Astrocyte of the hippocampus (primary cell): ENCODE data around the gene SLC29A1.

Experiments used
- DNase-seq: peaks from one replicate; pipeline ENCODE4 v3.0.0; 2011; ENCODE audit warnings: low read depth, low spot score

Gene SLC29A1

DNA sequence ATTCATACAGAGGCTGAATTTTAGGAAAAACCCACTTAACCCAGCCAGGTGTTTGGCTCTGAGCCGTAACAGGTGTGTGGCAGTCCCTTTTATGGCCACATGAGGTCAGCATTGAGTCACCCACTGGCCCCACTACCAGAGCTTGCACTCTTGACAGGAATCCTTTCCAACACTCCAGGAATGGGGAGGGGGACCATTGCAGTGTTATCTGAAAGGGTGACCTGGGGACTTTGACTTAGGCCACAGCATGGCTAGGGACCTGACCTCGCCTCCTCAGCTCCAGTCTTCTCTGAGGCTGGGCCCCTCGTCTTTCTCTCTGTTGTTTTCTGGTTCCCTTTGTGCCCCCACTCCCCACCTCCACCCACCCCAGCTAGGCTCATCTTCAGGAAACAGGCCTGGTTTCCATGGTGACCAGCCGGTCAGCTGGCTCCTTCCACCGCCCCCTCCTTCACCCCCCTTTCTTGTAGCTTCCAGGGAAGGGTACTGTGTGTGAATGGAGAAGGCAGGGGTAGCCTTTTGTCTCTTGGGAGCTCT is 44.8 kb downstream of the SLC29A1 start:
- peak; percentile 70 for DNase-seq

DNA sequence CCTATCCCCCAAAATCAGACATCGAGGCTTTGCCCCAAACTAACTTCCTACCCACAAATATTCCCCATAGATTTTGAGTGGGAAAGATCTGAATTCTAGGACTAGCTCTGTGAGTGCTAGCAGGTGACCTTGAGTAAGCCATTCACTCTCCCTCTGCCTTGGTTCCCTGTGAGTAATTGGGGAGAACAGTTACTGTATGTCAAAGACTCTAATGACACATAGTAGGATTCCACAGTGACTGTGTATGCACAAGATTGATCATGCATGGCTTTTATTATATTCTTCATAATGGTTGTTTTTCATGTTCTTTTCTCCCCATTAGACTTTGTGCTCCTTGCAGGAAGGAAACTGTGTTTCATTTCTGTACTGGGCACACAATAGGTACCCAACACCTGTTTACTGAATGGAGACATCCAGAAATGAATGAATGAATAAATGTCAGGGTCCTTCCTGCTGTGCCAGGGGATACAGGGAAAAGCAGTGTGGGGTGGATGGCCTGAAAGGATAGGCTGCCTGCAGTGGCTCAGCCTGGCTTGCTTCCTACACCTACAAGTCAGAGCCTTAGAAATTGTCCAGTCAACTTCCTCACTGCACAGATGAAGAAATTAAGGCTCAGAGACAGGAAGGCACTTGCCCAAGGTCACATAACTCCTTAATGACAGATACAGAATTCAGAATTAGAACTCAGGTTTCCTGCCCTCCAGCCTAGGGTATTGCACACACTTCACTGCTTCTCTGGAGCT is 46.0 kb downstream of the SLC29A1 start:
- no peak for DNase-seq

DNA sequence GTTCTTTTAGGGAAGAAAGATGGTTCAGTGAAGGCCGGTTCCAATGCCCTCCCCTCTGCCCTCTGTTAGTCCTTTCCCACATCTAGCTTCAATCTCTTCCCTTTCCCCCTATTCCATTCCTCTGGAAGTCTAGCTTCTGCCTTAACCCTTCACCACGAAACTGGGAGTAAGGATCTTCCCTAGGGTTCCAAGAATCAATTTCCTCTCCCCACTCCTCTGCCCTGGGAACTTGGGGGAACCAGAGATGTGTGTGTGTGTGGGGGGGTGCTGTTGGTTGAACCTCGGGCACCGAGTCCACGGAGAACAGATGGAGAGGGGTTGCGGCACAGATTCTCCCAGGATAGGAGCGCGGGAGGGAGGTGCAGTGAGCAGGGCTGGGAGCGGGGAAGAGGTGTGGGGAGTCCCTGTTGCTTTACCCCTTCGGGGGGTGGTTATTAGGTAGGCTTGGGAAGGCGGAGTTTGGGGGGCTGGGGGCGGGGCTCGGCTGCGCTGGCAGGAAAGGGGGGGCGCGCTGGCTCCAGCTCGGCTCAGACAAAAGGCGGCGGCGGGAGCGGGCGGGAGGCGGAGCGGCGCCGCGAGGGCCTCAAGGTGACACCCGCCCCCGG is 46.6 kb downstream of the SLC29A1 start, which contains the start of gene TMEM151B:
Gene TMEM151B (plus strand): TSS at position 530 of the 605 bp plus-strand sequence. CDS start 293 bp downstream, outside the sequence.
- DNase-seq = no peak

DNA sequence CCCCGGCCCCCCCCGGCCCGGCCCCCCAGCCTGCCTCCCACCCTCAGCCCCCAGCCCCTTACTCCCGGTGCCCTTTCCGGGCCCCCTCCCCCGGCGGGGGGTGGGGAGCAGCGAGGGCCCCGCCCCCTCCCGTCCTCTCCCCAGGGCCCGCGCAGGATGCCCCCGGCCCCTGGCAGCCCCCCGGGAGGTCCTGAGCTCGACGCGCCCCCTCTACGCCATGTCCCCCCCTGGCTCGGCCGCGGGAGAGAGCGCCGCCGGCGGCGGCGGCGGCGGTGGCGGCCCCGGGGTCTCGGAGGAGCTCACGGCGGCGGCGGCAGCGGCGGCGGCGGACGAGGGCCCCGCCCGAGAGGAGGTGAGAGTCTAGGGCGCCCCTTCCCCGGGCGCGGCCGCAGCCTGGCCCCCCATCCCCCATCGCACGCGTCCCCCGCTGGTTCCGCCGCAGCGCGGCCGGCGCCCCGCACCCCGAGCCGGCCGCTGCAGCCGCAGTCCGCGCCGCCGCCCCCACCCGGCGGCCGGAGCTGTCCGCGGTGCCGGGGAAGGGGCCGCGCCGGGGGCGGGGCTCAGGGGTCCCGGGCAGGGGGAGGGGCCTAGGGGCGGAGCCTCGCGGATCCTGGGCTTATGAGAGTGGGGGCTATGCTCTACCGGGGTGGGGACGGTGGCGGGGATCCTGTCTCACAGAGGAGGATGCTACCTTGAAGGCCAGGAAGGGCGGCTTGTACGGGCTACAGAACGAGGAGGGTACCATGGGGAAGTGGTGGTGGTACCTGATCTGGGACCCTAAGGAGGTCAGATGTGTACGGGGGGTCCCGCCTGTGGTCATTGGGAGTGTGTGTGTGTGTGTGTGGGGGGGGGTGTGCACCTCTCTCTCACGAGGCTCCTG is 47.4 kb downstream of the SLC29A1 start:
- peak; percentile 35 for DNase-seq

DNA sequence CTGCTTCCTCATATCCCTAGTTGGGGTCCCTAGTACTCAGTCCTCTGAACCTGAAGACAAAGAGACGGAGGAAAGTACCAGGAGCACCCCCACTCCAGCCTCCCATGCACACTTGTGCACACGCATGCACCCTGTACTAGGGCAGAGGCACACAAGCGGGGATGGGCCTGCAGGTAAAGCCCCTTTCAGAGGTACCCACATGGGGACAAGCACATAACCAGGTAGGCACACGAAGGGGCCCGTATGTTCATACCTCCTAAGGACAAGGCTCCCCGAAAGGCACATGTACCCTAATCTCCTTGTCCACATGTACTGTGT is 48.0 kb downstream of the SLC29A1 start:
- DNase-seq = no peak

DNA sequence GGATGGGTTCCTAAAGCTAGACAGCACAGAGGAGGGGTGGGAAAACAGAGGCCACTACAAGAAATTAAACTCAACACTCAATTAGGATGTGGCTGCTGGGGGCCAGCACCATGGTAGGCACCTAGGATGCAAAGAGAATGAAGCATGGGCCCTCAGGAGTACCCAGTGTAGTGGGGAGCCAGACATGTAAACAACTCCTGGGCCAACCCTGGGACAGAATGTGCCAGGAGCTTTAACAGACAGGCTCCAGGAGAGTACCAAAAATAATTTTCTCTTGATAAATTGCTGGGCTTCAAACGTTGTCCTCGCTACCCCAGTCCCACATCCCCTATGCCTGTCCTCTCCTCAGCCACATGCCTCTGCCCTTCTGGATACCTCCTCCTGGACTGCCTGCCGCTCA is 48.5 kb downstream of the SLC29A1 start:
- no peak for DNase-seq

DNA sequence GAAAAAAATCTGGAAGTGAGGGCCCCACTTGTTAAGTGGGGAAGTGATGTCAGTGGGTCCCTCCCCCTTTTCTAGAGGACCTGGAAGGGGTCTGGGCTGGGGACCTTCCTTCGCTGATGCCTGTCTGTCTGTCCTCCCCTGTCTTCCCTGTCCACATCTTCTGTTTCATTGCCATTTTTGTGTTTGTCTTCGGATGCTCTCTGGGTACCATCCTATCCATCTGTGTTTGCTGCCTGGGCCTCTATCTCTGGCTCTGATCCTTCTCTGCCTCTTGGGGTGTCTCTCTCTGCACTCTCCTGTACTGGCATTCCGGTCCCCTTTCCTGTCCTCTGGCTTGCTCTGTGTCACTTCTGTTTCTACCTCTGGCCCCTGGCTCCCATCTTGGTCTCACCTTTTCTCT is 49.1 kb downstream of the SLC29A1 start:
- DNase-seq = no peak

DNA sequence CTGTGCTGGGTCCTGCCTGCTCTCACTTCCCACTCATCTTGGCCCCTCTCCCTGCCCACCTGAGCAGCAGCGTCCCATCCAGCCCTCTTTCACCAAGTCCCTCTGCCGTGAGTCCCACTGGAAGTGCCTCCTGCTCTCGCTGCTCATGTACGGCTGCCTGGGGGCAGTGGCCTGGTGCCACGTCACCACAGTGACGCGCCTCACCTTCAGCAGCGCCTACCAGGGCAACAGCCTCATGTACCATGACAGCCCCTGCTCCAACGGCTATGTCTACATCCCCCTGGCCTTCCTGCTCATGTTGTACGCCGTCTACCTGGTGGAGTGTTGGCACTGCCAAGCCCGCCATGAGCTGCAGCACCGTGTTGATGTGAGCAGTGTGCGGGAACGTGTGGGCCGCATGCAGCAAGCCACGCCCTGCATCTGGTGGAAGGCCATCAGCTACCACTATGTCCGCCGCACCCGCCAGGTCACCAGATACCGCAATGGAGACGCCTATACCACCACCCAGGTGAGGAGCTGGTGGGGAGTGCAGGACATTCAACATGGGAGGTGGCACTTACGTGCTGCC is 49.7 kb downstream of the SLC29A1 start:
- DNase-seq = no peak

DNA sequence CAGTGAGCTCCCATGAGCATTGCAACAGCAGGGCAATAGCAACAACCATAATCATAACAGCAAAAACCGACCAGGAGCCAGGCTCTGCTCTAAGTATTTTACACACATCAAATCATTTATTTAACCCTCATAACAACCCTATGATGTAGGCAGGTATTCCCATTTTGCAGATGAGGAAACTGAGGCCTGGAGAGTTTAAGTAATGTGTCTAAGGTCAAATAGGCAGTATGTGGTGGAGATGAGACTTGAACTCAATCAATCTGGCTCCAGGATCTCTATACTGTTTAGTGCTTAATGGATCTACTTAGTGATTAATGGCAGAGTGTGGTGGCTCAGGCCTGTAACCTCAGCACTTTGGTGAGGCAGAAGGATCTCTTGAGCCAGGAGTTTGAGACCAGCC is 50.2 kb downstream of the SLC29A1 start:
- DNase-seq = no peak

DNA sequence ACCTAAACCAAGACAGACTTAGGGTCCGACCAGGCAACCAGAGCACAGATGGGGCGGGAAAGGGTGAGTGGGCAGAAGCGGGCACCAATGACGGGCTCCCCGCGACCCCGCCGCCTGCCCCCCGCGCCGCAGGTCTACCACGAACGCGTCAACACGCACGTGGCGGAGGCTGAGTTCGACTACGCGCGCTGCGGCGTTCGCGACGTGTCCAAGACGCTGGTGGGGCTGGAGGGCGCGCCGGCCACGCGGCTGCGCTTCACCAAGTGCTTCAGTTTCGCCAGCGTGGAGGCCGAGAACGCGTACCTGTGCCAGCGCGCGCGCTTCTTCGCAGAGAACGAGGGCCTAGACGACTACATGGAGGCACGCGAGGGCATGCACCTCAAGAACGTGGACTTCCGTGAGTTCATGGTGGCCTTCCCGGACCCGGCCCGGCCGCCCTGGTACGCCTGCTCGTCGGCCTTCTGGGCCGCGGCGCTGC is 51.9 kb downstream of the SLC29A1 start:
- no peak for DNase-seq

DNA sequence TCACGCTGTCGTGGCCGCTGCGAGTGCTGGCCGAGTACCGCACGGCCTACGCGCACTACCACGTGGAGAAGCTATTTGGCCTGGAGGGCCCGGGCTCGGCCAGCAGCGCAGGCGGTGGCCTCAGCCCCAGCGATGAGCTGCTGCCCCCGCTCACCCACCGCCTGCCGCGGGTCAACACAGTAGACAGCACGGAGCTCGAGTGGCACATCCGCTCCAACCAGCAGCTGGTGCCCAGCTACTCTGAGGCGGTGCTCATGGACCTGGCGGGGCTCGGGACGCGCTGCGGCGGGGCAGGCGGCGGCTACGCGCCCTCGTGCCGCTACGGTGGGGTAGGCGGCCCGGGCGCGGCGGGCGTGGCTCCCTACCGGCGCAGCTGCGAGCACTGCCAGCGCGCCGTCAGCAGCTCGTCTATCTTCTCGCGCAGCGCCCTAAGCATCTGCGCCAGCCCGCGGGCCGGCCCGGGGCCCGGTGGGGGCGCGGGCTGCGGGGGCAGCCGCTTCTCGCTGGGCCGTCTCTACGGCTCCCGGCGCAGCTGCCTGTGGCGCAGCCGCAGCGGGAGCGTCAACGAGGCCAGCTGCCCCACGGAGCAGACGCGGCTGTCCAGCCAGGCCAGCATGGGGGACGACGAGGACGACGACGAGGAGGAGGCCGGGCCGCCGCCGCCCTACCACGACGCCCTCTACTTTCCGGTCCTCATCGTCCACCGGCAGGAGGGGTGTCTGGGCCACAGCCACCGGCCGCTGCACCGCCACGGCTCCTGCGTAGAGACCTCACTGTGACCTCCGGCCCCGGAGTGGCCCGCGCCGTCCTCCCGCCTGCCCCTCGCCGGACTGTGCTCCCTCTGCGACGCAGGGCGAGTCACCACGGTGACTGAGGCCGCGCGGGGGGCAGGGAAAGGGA is 52.6 kb downstream of the SLC29A1 start:
- DNase-seq = peak; percentile 9

DNA sequence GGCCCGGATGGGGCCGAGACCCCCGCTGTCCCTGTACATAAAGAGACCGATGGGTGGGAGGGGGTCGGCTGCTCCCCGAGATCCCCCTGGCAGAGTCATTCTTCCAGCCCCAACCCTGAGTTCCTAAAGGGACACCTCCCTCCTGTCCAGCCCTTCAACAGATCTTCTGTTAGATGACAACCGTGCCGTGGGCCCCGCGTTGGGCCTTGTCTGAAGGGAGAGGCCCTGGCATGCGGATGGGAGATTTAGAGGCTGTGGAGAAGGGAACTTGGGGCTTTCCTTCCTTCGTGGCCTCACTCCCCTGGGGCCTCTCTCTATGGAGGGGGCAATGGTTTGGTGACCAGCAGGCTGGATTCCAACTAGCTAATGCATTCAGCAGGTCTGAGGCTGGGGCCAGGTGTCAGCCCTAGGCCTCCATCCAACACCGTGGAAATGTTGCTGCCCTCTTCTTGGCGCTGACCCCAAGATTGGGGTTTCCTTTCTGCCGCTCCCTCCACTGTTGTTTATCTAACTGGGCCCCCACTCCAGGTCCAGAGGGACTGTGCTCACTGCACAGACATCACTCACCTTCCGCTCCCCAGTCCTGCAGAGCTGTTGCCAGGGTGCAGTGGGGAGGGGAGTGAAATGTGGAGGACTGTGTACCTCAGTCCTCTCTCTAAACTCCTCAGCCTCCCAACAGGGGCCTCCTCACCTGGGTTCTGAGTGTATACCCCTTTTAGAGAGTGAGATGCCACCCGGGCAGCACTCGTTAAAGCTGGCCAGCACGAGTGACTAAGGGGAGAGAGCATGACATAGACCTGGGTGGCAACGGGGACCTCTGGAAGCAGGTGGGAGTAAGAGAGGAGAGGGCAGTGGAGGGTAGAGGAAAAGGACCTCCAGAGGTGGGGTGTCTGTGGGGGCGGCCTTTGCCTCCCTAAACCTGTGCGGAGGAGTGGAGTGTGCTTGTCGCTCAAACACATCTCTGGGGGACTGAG is 53.6 kb downstream of the SLC29A1 start:
- no peak for DNase-seq

DNA sequence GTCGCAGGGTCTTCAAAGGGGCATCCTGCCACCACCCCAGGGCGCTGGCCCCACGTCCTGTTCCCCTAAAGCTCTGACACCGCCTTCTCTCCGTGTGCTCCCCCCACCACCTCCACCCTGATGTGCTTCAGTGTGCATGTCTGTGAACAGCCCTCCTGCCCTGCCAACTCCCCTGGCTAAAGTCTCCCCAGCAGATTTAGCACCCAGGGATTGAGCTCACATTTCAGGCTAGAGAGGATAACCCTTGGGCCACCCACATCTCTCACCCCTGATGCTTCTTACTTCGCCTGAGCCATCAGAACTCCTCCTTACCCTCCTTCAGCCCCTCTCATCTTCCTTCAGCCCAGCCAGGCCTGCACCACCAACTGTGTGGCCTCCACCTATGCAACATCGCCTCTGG is 54.4 kb downstream of the SLC29A1 start:
- no peak for DNase-seq

DNA sequence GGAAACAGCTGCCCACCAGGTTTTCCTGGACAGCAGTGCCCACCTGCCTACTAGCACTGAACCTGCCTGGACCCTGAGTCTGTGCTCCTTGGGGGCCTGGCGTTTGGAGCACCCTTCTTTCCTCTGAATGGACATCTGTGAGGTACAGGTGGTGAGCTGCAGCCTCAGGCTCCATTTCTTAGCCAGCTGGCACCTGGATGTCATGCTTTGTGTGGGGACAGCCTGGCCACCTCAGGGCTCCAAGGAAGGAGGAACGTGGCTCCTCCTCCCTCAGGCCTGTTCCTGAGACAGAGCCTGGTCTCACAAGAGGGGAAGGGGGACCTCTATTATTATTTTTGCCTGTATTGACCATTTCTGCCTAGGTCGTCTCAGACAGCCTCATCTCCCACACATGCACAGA is 54.9 kb downstream of the SLC29A1 start:
- DNase-seq = no peak

DNA sequence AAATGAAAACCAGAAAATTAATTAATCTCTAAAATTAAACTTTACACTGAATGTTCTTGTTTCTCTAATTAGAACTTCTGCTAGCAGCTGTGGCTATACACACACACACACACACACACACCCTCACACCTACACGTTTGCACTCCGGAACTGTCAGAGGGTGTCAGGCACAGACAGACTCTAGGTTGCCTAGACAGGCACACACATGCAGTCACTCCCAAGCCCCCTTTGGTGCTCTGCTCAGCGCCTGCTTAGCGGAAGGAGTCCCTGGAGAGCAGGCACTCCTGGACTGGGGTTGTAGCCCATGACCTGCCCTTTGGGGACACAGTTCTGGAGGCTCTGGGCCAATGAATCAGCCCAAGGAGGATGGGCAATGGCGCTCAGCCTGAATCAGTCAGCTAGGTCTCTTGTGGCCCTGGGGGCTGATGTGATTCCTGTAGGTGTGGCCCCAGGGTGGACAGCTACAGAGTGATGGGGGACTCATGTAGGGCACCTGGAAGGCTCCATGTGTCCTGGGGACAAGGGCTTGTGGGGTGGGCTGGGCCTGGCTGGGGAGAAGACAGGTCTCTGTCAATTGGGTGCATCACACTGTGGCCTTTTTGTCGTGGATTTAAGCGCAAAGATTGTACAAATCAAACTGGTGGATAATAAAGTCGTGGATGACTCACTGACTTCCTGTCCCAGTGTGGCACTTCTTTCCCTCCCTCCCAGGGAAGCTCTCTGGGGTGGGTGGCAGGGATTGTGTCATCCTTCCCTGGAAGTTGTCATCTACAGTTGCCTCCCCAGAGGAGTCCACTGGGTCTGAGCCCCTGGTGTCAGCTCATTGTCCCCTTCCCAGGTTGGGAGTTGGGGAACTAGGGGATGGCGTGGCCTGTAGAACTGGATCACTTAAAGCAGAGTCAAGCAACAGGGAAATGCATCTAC is 55.6 kb downstream of the SLC29A1 start:
- no peak for DNase-seq
